Memory B cell (primary cell): ENCODE measurements around the gene HLA-E.
"Not testable (repeated sequence)": the region's sequence is repeated elsewhere in the genome, so short reads cannot be mapped to it uniquely, and the experiment has no call there.

Source experiments
- ATAC-seq: fragments of 150-1000 bp; cut with Tn5 transposase; 2 replicates; pipeline ENCODE4 v1.10.0; 2021; ENCODE audit warnings: low read depth, mild to moderate bottlenecking, moderate library complexity
- DNase-seq, 2 donors: peaks; one replicate each; pipeline ENCODE4 v3.0.0; 2022; ENCODE audit warnings: low spot score in 2 of 2
- H3K27ac Mint-ChIP-seq: one replicate; pipeline ENCODE4 v1.8.0; 2022; ENCODE audit warnings: mild to moderate bottlenecking, moderate library complexity, mixed read lengths
- H3K27me3 Mint-ChIP-seq: one replicate; pipeline ENCODE4 v1.8.0; 2022; ENCODE audit warnings: mixed read lengths
- H3K36me3 Mint-ChIP-seq: one replicate; pipeline ENCODE4 v1.8.0; 2022; ENCODE audit warnings: mild to moderate bottlenecking, mixed read lengths
- H3K4me1 Mint-ChIP-seq: one replicate; pipeline ENCODE4 v1.8.0; 2022; ENCODE audit warnings: mixed read lengths
- H3K4me3 Mint-ChIP-seq: one replicate; pipeline ENCODE4 v1.8.0; 2022; ENCODE audit warnings: mild to moderate bottlenecking, moderate library complexity, mixed read lengths
- H3K9me3 Mint-ChIP-seq: one replicate; pipeline ENCODE4 v1.8.0; 2022; ENCODE audit warnings: mixed read lengths

HLA-E gene

DNA sequence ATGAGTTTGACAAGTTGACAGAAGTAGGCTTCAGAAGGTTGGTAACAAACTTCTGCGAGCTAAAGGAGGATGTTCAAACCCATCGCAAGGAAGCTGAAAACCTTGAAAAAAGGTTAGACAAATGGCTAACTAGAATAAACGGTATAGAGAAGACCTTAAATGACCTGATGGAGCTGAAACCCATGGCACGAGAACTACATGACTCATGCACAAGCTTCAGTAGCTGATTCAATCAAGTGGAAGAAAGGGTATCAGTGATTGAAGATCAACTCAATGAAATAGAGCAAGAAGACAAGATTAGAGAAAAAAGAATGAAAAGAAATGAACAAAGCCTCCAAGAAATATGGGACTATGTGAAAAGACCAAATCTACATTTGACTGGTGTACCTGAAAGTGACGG is 32.6 kb downstream of the HLA-E start:
- not testable (repeated sequence) for H3K27me3 Mint-ChIP-seq, H3K4me3 Mint-ChIP-seq, ATAC-seq, H3K36me3 Mint-ChIP-seq, H3K9me3 Mint-ChIP-seq, DNase-seq
- H3K4me1 Mint-ChIP-seq, result peaks cover 42% of the 10 kb centered on the region
- H3K27ac Mint-ChIP-seq, result peak overlapping the region; percentile 73

DNA sequence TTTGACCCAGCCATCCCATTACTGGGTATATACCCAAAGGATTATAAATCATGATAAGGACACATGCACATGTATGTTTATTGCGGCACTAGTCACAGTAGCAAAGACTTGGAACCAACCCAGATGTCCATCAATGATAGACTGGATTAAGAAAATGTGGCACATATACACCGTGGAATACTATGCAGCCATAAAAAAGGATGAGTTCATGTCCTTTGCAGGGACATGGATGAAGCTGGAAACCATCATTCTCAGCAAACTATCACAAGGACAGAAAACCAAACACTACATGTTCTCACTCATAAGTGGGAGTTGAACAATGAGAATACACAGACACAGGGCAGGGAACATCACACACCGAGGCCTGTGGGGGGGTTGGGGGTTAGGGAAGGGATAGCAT is 37.1 kb downstream of the HLA-E start:
- H3K4me3 Mint-ChIP-seq, DNase-seq, H3K36me3 Mint-ChIP-seq, ATAC-seq, H3K27ac Mint-ChIP-seq, H3K27me3 Mint-ChIP-seq, H3K9me3 Mint-ChIP-seq: not testable (repeated sequence)
- H3K4me1 Mint-ChIP-seq, result peaks cover 54% of the 10 kb centered on the region

DNA sequence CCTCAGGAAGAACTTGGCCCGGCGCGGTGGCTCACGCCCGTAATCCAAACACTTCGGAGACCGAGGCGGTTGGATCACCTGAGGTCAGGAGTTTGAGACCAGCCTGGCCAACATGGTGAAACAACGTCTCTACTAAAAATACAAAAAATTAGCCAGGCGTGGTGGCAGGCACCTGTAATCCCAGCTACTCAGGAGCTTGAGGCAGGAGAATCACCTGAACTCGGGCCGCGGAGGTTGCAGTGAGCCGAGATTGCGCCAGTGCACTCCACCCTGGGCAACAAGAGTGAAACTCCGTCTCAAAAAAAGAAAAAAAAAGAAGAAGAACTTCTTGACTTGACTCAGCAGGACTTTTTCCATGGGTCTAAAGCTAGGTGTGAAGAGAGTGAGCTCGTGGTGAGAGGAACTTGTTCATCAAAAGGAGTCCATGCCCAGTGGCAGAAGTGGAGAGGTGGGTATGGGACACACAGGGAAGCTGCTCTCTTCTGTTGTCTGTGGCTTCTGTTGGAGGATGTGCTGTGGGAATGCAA is 40.1 kb downstream of the HLA-E start:
- peak overlapping the region; percentile 83 for H3K27ac Mint-ChIP-seq
- not testable (repeated sequence) for H3K36me3 Mint-ChIP-seq

DNA sequence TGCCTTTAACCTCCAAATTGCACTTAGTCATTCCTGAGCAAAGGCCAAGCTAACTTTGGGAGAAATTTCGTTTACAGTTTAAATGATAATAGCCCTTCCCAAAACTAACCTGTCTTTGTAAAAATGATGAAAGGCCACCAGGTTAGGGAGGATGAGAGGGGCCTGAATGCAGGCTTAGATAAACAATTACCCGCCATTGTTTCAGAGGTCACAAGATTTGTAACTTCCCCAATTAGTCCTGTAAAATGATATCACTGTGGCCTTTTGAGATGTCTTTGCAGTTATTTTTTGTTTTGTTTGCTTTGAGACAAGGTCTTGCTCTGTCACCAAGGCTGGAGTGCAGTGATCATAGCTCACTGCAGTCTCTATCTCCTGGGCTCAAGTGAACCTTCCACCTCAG is 40.7 kb downstream of the HLA-E start:
- H3K4me3 Mint-ChIP-seq, result no peak overlapping the region
- H3K27me3 Mint-ChIP-seq, result no peaks in the 10 kb centered on the region
- no peaks in the 10 kb centered on the region for H3K36me3 Mint-ChIP-seq
- peak overlapping the region; percentile 83 for H3K27ac Mint-ChIP-seq
- no peaks in the 10 kb centered on the region for H3K9me3 Mint-ChIP-seq
- DNase-seq (no peak), ATAC-seq (peak; percentile 50)
- H3K4me1 Mint-ChIP-seq, result peaks cover 32% of the 10 kb centered on the region

More for the DNA sequence above, 40.1 kb downstream of the HLA-E start:
- H3K4me3 Mint-ChIP-seq, result peak overlapping the region; percentile 18
- peak; percentile 66 for ATAC-seq
- H3K4me1 Mint-ChIP-seq, result peaks cover 36% of the 10 kb centered on the region
- DNase-seq, H3K9me3 Mint-ChIP-seq, H3K27me3 Mint-ChIP-seq: not testable (repeated sequence)

DNA sequence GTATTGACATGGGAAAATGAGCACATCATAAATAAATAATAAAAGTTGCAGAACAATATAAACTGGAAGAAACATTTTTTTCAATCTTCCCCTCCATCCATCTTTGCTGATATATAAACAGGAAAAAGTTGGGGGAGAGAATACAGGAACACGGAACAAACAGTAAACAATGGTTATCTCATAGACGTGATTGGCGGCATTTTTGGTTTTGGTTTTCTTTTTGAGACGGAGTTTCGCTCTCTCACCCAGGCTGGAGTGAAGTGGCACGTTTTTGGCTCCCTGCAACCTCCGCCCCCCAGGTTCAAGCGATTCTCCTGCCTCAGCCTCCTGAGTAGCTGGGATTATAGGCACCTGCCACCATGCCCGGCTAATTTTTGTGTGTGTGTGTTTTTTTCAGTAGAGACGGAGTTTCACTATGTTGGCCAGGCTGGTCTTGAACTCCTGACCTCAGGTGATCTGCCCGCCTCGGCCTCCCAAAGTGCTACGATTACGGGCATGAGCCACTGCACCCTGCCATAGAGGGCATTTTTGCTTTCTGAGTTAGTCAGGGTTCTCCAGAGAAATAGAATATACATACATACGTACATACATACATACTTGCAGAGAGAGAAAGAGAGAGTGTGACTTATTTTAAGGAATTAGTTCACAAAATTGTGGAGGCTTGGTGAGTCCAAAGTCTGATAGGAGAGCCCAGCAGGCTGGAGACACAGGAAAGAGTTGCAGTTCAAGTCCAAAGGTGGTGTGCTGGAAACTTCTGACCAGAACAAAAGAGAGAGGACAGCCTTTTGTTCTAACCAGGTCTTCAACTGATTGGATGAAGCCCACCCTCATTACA is 44.4 kb downstream of the HLA-E start:
- peaks cover 25% of the 10 kb centered on the region for H3K4me1 Mint-ChIP-seq
- H3K36me3 Mint-ChIP-seq, result no peaks in the 10 kb centered on the region
- ATAC-seq (no peak), DNase-seq (peak in 1 of 2 donors; percentile 8)
- no peaks in the 10 kb centered on the region for H3K9me3 Mint-ChIP-seq
- peak overlapping the region; percentile 74 for H3K4me3 Mint-ChIP-seq
- H3K27me3 Mint-ChIP-seq, result no peaks in the 10 kb centered on the region
- no peak overlapping the region for H3K27ac Mint-ChIP-seq

DNA sequence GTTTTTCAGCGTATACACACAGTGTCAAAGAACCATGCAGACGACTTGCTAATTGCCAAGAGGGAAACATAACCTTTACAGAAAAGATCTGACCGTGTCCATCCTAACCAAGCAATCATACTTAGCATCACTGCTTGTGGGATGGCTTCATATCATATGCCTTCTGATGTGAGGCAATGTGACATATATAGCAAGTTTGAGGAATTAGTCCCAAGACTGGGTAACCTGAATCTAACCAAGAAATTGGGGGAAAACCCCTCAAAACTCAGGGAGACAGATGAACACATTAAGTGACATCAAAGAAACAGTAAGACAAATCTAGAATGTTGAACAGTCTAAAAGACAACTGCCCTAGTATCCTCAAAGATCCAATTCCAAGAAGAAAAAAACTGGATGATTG is 48.6 kb downstream of the HLA-E start:
- no peaks in the 10 kb centered on the region for H3K27me3 Mint-ChIP-seq
- no peak overlapping the region for H3K4me3 Mint-ChIP-seq
- no peak overlapping the region for H3K27ac Mint-ChIP-seq
- no peaks in the 10 kb centered on the region for H3K9me3 Mint-ChIP-seq
- H3K4me1 Mint-ChIP-seq, result peaks cover 15% of the 10 kb centered on the region
- DNase-seq (no peak), ATAC-seq (no peak)
- H3K36me3 Mint-ChIP-seq, result no peaks in the 10 kb centered on the region

DNA sequence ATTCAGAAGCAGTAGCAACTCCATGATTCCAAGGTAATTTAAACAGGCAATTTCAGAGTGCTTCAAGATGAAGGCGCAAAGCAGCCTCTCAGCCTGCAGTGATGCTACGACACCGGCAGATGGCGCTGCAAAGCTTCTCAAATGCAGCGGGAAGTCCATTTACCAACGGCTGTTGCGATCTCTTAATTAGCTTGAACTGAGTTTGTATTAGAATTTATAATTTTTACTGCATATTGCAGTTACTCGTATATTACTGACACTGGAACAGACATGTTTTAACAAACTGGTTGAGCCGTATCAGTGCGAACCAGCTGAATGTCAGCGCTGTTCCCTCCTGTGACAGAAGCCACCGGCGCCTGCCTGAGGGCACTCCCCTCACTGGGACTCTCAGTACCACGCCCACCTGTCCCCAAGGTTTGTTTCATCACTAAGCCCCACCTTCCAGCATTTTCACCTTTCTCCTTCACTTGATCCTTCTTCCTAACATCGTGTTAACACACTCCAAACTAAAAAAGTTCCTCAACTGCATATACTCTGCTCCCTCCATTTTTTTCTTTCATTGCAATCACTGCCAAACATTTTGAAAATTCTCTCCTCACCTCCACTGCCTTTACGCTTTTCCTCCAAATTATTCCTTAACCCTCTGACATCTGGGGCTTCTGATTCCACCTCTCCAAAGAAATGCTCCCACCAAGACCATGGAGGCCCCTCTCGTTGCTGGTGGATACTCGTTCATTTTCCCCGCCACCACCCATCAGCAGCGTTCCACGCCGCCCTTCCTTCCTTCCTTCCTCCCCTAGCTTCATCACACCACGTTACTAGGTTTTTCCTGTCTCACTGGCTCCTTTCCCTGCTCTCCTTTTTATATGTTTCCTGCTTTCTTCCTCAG is 52.5 kb downstream of the HLA-E start:
- peaks cover 25% of the 10 kb centered on the region for H3K4me1 Mint-ChIP-seq
- H3K9me3 Mint-ChIP-seq, result no peaks in the 10 kb centered on the region
- H3K27me3 Mint-ChIP-seq, result no peaks in the 10 kb centered on the region
- no peaks in the 10 kb centered on the region for H3K36me3 Mint-ChIP-seq
- ATAC-seq (peak; percentile 80), DNase-seq (peak; percentile 77 to 80)
- peak overlapping the region; percentile 89 for H3K27ac Mint-ChIP-seq
- peak overlapping the region; percentile 90 for H3K4me3 Mint-ChIP-seq

DNA sequence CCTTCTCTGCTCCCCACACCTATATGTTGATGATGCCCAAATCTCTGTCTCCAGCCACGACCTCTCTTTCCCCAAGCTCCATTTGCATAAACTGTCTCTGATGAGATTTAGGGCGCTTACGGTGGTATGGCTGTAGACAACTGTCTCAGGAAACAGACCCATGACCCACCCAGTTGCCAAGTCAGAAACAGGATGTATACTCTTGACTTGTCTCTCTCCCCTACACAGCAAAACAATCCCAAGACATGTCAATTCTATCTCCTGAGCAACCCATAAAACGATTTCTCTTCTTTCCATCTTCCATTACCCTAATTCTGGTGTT is 53.1 kb downstream of the HLA-E start:
- peak in 1 of 2 donors; percentile 55 for DNase-seq
- peak overlapping the region; percentile 90 for H3K4me3 Mint-ChIP-seq
- no peaks in the 10 kb centered on the region for H3K36me3 Mint-ChIP-seq
- no peaks in the 10 kb centered on the region for H3K9me3 Mint-ChIP-seq
- H3K27me3 Mint-ChIP-seq, result no peaks in the 10 kb centered on the region
- H3K27ac Mint-ChIP-seq, result peak overlapping the region; percentile 89
- peaks cover 25% of the 10 kb centered on the region for H3K4me1 Mint-ChIP-seq
- peak; percentile 78 for ATAC-seq

DNA sequence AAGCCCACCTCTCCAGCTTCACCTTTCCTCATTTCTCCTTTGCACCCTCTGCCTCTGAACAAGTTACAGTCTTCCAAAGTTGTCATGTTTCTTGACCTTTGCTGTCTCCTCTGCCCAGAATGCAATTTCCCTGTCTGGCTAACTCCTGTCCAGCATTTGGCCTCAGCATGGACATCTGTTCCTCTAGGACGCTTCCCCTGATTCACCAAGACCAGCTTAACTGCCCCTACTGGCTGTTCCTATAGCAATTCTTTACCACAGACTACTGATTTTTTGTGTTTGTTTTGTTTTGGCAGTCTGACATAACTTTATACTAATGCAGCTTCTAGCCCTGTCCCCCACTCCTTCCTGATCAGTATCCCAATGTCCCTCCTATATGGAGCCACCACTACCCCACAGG is 53.6 kb downstream of the HLA-E start:
- DNase-seq (no peak), ATAC-seq (no peak)
- H3K27ac Mint-ChIP-seq, result peak overlapping the region; percentile 89
- peaks cover 25% of the 10 kb centered on the region for H3K4me1 Mint-ChIP-seq
- peak overlapping the region; percentile 90 for H3K4me3 Mint-ChIP-seq
- H3K36me3 Mint-ChIP-seq, result no peaks in the 10 kb centered on the region
- H3K9me3 Mint-ChIP-seq, result no peaks in the 10 kb centered on the region
- no peaks in the 10 kb centered on the region for H3K27me3 Mint-ChIP-seq
